PC-9 (cell line): Measurements from ENCODE around the gene FAM167B. TPM values are rescaled to one million over a fixed set of nuclear protein-coding genes. Genes with fewer than 3 reads are reported as not detected.

Source experiments
- BruUV-seq: library from RNA; stranded (reverse); fragments of 400-500 nt; replicated peaks from 2 replicates; lab custom pipeline; 2021; lab: Mats Ljungman, UMichigan
- CTCF ChIA-PET: fragments of 300-600 bp; sonication (Branson Sonifier 250); formaldehyde crosslinking; loops from one replicate; lab custom pipeline; 2022; ENCODE audit warnings: antibody characterized with exemption; lab: Charles Lee
- POLR2A ChIA-PET: fragments of 300-600 bp; sonication (Branson Sonifier 250); formaldehyde crosslinking; loops from one replicate; lab custom pipeline; 2022; ENCODE audit warnings: antibody characterized with exemption; ENCODE audit not compliant: unreplicated experiment; lab: Charles Lee
- DNase-seq, 2 experiments: peaks; one replicate each; pipeline versions ENCODE4 v3.0.0 to v3.0.0-alpha.2; 2015 to 2022; ENCODE audit warnings: mixed read lengths in 1 of 2
- H2AFZ ChIP-seq: fragments of 200-600 bp; sonication (generic); 2 replicates; pipeline ENCODE4 v1.8.1; 2017; ENCODE audit warnings: antibody characterized with exemption
- H3F3A ChIP-seq: fragments of 200-600 bp; sonication (generic); 2 replicates; pipeline ENCODE4 v1.8.1; 2017; ENCODE audit warnings: antibody characterized with exemption, mild to moderate bottlenecking, low read depth; ENCODE audit not compliant: insufficient read depth
- H3K27ac ChIP-seq: fragments of 200-600 bp; sonication (generic); 2 replicates; pipeline ENCODE4 v1.6.1; 2016; ENCODE audit warnings: mixed run types
- H3K27me3 ChIP-seq: fragments of 200-600 bp; sonication (generic); 2 replicates; pipeline ENCODE4 v1.6.1; 2016; ENCODE audit warnings: low read depth, mixed run types; ENCODE audit not compliant: insufficient read depth
- H3K36me3 ChIP-seq: fragments of 200-600 bp; sonication (generic); 2 replicates; pipeline ENCODE4 v1.6.1; 2016; ENCODE audit warnings: low read depth, mixed run types
- H3K4me1 ChIP-seq: fragments of 200-600 bp; sonication (generic); replicated peaks from 2 replicates; pipeline ENCODE4 v1.6.1; 2016; ENCODE audit warnings: mixed run types; ENCODE audit not compliant: insufficient read depth
- H3K4me2 ChIP-seq: fragments of 200-600 bp; sonication (generic); 2 replicates; pipeline ENCODE4 v1.6.1; 2017; ENCODE audit warnings: mixed run types
- H3K4me3 ChIP-seq: fragments of 200-600 bp; sonication (generic); 2 replicates; pipeline ENCODE4 v1.6.1; 2016; ENCODE audit warnings: mixed run types
- H3K79me2 ChIP-seq: fragments of 200-600 bp; sonication (generic); 2 replicates; pipeline ENCODE4 v1.6.1; 2017; ENCODE audit warnings: low read depth, mixed run types
- H3K9me2 ChIP-seq: fragments of 200-600 bp; sonication (generic); 2 replicates; pipeline ENCODE4 v1.8.1; 2017; ENCODE audit warnings: mild to moderate bottlenecking; ENCODE audit not compliant: insufficient read depth
- H3K9me3 ChIP-seq: fragments of 200-600 bp; sonication (generic); 2 replicates; pipeline ENCODE4 v1.8.1; 2016; ENCODE audit warnings: low read depth; ENCODE audit not compliant: insufficient read depth
- H4K20me1 ChIP-seq: fragments of 200-600 bp; sonication (generic); 2 replicates; pipeline ENCODE4 v1.8.1; 2017; ENCODE audit not compliant: insufficient read depth
- CTCF ChIP-seq: fragments of 200-600 bp; sonication (generic); conservative IDR thresholded peaks from 2 replicates; pipeline ENCODE4 v1.6.1; 2017; ENCODE audit warnings: mixed run types, antibody characterized with exemption, mild to moderate bottlenecking, moderate library complexity
- EZH2 ChIP-seq: fragments of 200-600 bp; sonication (generic); IDR thresholded peaks from 2 replicates; pipeline ENCODE4 v1.8.0; 2017; ENCODE audit warnings: antibody characterized with exemption, low read depth
- intact Hi-C: fragments of 100-400 bp; cut with micrococcal nuclease; formaldehyde crosslinking; loops from one replicate; pipeline ENCODE4 v1.10.0; 2022; ENCODE audit not compliant: unreplicated experiment
- total RNA-seq: library from RNA; stranded (reverse); gene quantifications from 2 replicates; pipeline ENCODE4 v1.2.3, GENCODE V29; 2021

FAM167B gene
- total RNA-seq, 1 experiment from 2014 or later, result 1.6 TPM

- Histone ChIP-seq H3F3A (0 out of 2 replicates have a peak, but pooled peaks cover 28% of the 10 kb centered on the region), H3K36me3 (peaks cover 10% of the 10 kb centered on the region; the same call in 1 of the 2 replicates), H4K20me1 (no peaks in the 10 kb centered on the region), H3K79me2 (peaks cover 11% of the 10 kb centered on the region), H3K27ac (no peak overlapping the region), H3K4me3 (no peak overlapping the region), H3K9me3 (no peaks in the 10 kb centered on the region), H3K4me1 (peaks cover 9% of the 10 kb centered on the region), H3K27me3 (no peaks in the 10 kb centered on the region), H3K9me2 (no peaks in the 10 kb centered on the region), H2AFZ (no peak overlapping the region), H3K4me2 (no peak overlapping the region)
- ChIA-PET CTCF (interaction anchor here (0.6 to 1.4 kb wide), 4 partner anchors 36 to 1397 kb away, joined by 3 to 15 read pairs (median 6); no protein-coding TSS in a partner anchor), POLR2A (interaction anchor here (0.6 to 0.8 kb wide), 5 partner anchors 35 to 514 kb away, joined by 3 to 6 read pairs (median 4); partner anchors contain the start of gene TXLNA)
- no TSS peak for BruUV-seq
- intact Hi-C loops, result loop anchor here (1.0 to 2.0 kb wide), 3 partner anchors 100 to 198 kb away; partner anchors contain the start of genes FAM229A and TSSK3
- TF ChIP-seq EZH2 (no peak), CTCF (peak; percentile 87)
- DNase-seq, result peak in 1 of 2 experiments; percentile 61
Measured at GRCh38 chr1:32215629-32216480, 31.2 kb upstream of the FAM167B start.

DNA sequence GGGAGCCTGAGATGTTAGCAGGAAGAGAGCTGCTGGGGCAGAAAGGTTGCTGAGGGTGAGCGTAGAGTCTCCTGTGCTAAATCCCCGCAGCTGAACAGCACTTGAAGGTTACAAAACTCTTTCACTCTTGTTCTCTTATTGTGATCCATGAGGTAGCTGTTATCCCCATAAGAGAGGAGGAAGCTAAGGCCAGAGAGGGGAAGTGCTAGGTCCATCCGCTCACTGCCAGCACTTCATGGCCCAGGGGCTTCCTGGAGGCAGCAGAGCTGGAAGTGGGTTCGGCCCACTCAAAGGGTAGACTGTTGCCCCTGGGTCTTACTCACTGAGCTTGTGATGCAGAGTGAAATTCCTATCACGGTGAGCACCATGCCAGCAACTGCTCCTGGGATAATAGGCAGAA lies 30.5 kb upstream of the FAM167B start:
- Histone ChIP-seq H3K9me2 (no peaks in the 10 kb centered on the region), H2AFZ (no peak overlapping the region), H3K27ac (no peak overlapping the region), H3K4me3 (no peak overlapping the region), H3K4me2 (no peak overlapping the region), H3K4me1 (peaks cover 14% of the 10 kb centered on the region), H4K20me1 (no peaks in the 10 kb centered on the region), H3K9me3 (no peaks in the 10 kb centered on the region), H3F3A (peaks cover 31% of the 10 kb centered on the region; the same call in 1 of the 2 replicates), H3K79me2 (peaks cover 18% of the 10 kb centered on the region), H3K36me3 (peaks cover 10% of the 10 kb centered on the region; the same call in 1 of the 2 replicates), H3K27me3 (no peaks in the 10 kb centered on the region)
- no TSS peak for BruUV-seq
- TF ChIP-seq EZH2 (no peak), CTCF (no peak)
- ChIA-PET CTCF (no interaction called here), POLR2A (interaction anchor here (0.6 to 0.8 kb wide), 4 partner anchors 37 to 515 kb away, joined by 3 to 6 read pairs (median 3); partner anchors contain the start of gene TXLNA)
- intact Hi-C loops, result loop anchor here (2.0 kb wide), 1 partner anchor 146 kb away; the partner anchor contains the start of genes FAM229A and TSSK3
- no peak for DNase-seq

GRCh38 chr1:32219022-32219421 lies 28.0 kb upstream of the FAM167B start:
- no peak for TF ChIP-seq CTCF
- no peak for TF ChIP-seq EZH2
- peaks cover 25% of the 10 kb centered on the region for H3K4me1 ChIP-seq
- intact Hi-C loops, result no loop called here
- no peaks in the 10 kb centered on the region for H3K9me2 ChIP-seq
- H4K20me1 ChIP-seq, result no peaks in the 10 kb centered on the region
- H3K79me2 ChIP-seq, result peaks cover 39% of the 10 kb centered on the region
- no peak overlapping the region for H3K4me2 ChIP-seq
- CTCF ChIA-PET, result no interaction called here
- H3K27me3 ChIP-seq, result no peaks in the 10 kb centered on the region
- DNase-seq, result no peak
- H2AFZ ChIP-seq, result no peak overlapping the region
- H3K4me3 ChIP-seq, result no peak overlapping the region
- H3K9me3 ChIP-seq, result no peaks in the 10 kb centered on the region
- H3F3A ChIP-seq, result peaks cover 22% of the 10 kb centered on the region; the same call in 1 of the 2 replicates
- H3K36me3 ChIP-seq, result peaks cover 18% of the 10 kb centered on the region
- no peak overlapping the region for H3K27ac ChIP-seq
- POLR2A ChIA-PET, result interaction anchor here (0.6 kb wide), 1 partner anchor 286 kb away, joined by 3 read pairs; no protein-coding TSS in a partner anchor
- no TSS peak for BruUV-seq
